Skeletal muscle satellite cell (primary cell): ENCODE data around the gene LYSMD3.

Experiments
- H3K27me3 ChIP-seq: 2 replicates; pipeline ENCODE4 v1.7.0; 2013; ENCODE audit warnings: low read length; ENCODE audit not compliant: control insufficient read depth, insufficient read depth
- H3K36me3 ChIP-seq: 2 replicates; pipeline ENCODE4 v1.7.0; 2013; ENCODE audit warnings: mild to moderate bottlenecking, control low read depth, low read length; ENCODE audit not compliant: insufficient read depth
- H3K4me1 ChIP-seq: 2 replicates; pipeline ENCODE4 v1.7.0; 2013; ENCODE audit warnings: low read length; ENCODE audit not compliant: control insufficient read depth, insufficient read depth
- H3K4me2 ChIP-seq: 2 replicates; pipeline ENCODE4 v1.7.0; 2013; ENCODE audit warnings: mild to moderate bottlenecking, low read length
- H3K4me3 ChIP-seq: 2 replicates; pipeline ENCODE4 v1.7.0; 2013; ENCODE audit warnings: low read length
- H3K9ac ChIP-seq: 2 replicates; pipeline ENCODE4 v1.7.0; 2013; ENCODE audit warnings: mild to moderate bottlenecking, low read depth, low read length, moderate library complexity
- H3K9me3 ChIP-seq: replicated peaks from 2 replicates; pipeline ENCODE4 v1.7.0; 2013; ENCODE audit warnings: mild to moderate bottlenecking, control low read depth, low read length

LYSMD3 gene

DNA sequence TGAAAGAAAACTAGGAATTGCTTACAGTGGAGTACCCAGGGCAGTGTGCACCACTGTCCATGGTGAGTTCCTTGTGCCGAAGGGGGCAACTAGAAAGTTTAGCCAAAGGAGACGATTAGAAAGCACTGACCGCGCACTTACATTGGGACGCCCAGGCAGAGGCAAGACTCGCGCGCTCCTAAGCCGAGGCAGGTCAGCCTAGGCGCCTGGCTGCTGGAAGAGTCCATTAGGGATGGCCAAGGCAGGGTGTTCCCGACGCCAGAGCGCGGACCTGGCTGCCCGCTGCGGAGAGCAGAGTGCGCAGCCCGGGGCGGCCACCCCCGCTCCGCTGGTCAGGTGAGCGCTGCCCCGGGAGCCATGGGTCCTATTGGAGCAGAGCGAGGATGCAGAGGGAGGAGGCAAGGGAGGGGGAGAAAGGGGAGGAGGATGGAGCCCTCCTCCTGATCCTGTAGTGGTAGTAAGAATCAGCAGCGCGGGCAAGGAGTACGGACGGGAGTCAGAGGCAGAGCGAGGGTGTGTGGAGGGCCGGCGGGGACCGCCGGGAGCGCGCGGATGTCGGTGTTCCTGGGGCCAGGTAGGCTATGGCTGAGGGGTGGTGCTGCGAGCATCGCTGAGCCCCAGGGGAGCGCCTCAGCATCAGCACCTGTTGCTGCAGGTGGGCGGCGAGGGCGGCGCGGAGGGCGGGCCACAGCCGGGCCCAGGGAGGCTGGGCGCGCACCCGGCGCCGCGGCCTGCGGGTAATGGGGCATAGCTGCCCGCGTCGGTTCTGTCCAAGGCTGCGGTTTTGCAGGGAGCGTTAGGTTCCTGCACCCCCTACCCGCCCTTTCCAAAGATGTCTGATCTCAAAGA is 29.2 kb upstream of the LYSMD3 start, which contains the start of gene ADGRV1:
Gene ADGRV1, plus strand, starts transcription at position 454 of the 849 bp plus-strand sequence. Its CDS starts 99 bp downstream, at position 553.
- Histone ChIP-seq H3K9me3 (no peaks in the 10 kb centered on the region), H3K4me2 (peak within 1 kb of the TSS; percentile 77), H3K9ac (no peak within 1 kb of the TSS), H3K36me3 (no peaks in the 10 kb centered on the region), H3K27me3 (peaks cover 87% of the 10 kb centered on the region), H3K4me1 (peaks cover 9% of the 10 kb centered on the region), H3K4me3 (peak within 1 kb of the TSS; percentile 51)

- peaks cover 90% of the 10 kb centered on the region for H3K27me3 ChIP-seq
- no peak overlapping the region for H3K4me3 ChIP-seq
- H3K4me1 ChIP-seq: peaks cover 9% of the 10 kb centered on the region
- H3K4me2 ChIP-seq: peak overlapping the region; percentile 77
- H3K36me3 ChIP-seq: no peaks in the 10 kb centered on the region
- H3K9me3 ChIP-seq: no peaks in the 10 kb centered on the region
- no peak overlapping the region for H3K9ac ChIP-seq
Measured at GRCh38 chr5:90557871-90558270, 28.5 kb upstream of the LYSMD3 start.

GRCh38 chr5:90557391-90557790 is 28.0 kb upstream of the LYSMD3 start:
- Histone ChIP-seq H3K9ac (no peak overlapping the region), H3K27me3 (peaks cover 90% of the 10 kb centered on the region), H3K9me3 (no peaks in the 10 kb centered on the region), H3K36me3 (no peaks in the 10 kb centered on the region), H3K4me1 (peaks cover 9% of the 10 kb centered on the region), H3K4me2 (no peak overlapping the region), H3K4me3 (no peak overlapping the region)

DNA sequence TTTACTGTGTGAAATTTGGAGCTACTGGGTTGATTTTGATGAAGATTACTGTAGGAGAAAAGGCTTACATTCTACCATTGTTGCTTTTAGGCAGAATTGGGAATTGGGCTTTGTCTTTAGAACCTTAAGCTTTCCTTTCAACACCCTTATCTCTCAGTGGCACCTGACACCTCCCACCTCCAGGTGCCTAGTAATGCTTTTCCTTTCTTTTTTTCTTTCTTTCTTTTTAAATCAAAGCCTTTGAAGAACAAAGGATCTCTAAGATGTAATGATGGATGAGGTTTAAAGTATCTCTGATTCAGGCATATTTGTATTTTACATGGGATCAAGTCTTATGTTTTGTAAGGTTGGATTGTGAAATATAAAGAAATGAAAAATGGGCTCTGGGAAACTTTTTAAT is 26.3 kb upstream of the LYSMD3 start:
- Histone ChIP-seq H3K4me2 (no peak overlapping the region), H3K36me3 (no peaks in the 10 kb centered on the region), H3K4me3 (no peak overlapping the region), H3K4me1 (peaks cover 9% of the 10 kb centered on the region), H3K27me3 (peaks cover 80% of the 10 kb centered on the region), H3K9ac (no peak overlapping the region), H3K9me3 (no peaks in the 10 kb centered on the region)

- H3K4me1 ChIP-seq: peaks cover 9% of the 10 kb centered on the region
- peaks cover 78% of the 10 kb centered on the region for H3K27me3 ChIP-seq
- no peak overlapping the region for H3K4me2 ChIP-seq
- H3K4me3 ChIP-seq: no peak overlapping the region
- no peaks in the 10 kb centered on the region for H3K36me3 ChIP-seq
- no peaks in the 10 kb centered on the region for H3K9me3 ChIP-seq
- no peak overlapping the region for H3K9ac ChIP-seq
Measured at GRCh38 chr5:90554358-90555006, 25.1 kb upstream of the LYSMD3 start.

- Histone ChIP-seq H3K9me3 (no peaks in the 10 kb centered on the region), H3K4me1 (peaks cover 6% of the 10 kb centered on the region), H3K4me3 (no peak overlapping the region), H3K4me2 (no peak overlapping the region), H3K9ac (no peak overlapping the region), H3K36me3 (no peaks in the 10 kb centered on the region), H3K27me3 (peaks cover 70% of the 10 kb centered on the region)
Measured at GRCh38 chr5:90553711-90554110, 24.3 kb upstream of the LYSMD3 start.

DNA sequence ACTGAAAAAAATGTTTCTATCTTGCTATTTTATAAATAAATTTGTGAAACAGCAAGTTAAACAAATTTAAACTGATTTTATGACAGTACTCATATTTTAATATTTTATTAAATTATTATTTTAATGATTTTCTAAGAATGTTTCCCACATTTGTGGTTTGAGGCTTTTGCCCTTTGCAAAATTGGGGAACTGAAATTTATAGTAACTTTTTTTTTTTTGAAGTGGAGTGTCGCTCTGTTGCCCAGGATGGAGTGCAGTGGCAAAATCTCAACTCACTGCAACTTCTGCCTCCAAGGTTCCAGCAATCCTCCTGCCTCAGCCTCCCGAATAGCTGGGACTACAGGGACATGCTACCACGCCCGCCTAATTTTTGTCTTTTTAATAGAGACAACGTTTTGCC is 22.0 kb upstream of the LYSMD3 start:
- no peaks in the 10 kb centered on the region for H3K9me3 ChIP-seq
- no peaks in the 10 kb centered on the region for H3K4me1 ChIP-seq
- H3K9ac ChIP-seq: no peak overlapping the region
- H3K4me3 ChIP-seq: no peak overlapping the region
- H3K4me2 ChIP-seq: no peak overlapping the region
- H3K27me3 ChIP-seq: peaks cover 61% of the 10 kb centered on the region
- no peaks in the 10 kb centered on the region for H3K36me3 ChIP-seq

DNA sequence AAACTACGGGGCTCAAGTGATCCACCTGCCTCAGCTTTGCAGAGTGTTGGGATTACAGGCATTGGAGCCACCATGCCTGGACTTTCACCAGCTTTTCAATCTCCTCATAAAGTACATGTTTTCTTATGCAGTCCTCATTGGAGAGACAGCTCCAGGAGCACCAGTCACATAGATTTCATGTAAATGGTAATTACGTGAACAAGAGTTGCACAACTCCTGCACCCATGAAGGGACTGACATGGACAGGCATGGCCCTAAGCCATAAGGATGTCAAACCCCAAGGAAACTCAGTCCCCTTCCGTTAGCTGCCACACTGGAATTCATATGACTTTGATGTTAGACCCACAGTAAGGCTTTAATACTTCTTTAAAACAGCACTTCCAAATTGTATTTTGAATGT is 21.6 kb upstream of the LYSMD3 start:
- H3K27me3 ChIP-seq: peaks cover 57% of the 10 kb centered on the region
- H3K4me1 ChIP-seq: no peaks in the 10 kb centered on the region
- no peaks in the 10 kb centered on the region for H3K9me3 ChIP-seq
- no peak overlapping the region for H3K4me2 ChIP-seq
- H3K9ac ChIP-seq: no peak overlapping the region
- no peaks in the 10 kb centered on the region for H3K36me3 ChIP-seq
- H3K4me3 ChIP-seq: no peak overlapping the region

- peaks cover 56% of the 10 kb centered on the region for H3K27me3 ChIP-seq
- H3K9ac ChIP-seq: no peak overlapping the region
- no peaks in the 10 kb centered on the region for H3K4me1 ChIP-seq
- H3K4me3 ChIP-seq: no peak overlapping the region
- no peaks in the 10 kb centered on the region for H3K36me3 ChIP-seq
- no peaks in the 10 kb centered on the region for H3K9me3 ChIP-seq
- no peak overlapping the region for H3K4me2 ChIP-seq
Measured at GRCh38 chr5:90549729-90550275, 20.4 kb upstream of the LYSMD3 start.

DNA sequence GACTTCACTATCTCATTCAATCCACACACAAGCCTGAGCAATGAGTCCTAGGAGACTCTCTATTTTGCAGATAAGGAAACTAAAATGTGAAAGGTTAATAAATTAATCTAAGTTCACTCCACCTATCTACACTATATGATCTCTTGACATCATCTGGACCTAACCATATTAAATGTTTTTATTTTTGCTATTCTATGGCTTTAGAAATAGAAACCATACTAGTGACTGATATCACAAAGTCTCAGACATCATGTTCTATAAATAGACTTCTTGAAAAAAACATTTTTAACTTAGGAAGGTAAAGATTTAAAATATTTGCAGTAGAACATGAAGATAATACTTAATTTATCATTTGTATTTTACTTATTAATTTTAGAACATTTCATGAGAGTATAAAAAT is 19.8 kb upstream of the LYSMD3 start:
- no peaks in the 10 kb centered on the region for H3K9me3 ChIP-seq
- no peak overlapping the region for H3K9ac ChIP-seq
- no peaks in the 10 kb centered on the region for H3K36me3 ChIP-seq
- H3K4me1 ChIP-seq: no peaks in the 10 kb centered on the region
- peaks cover 56% of the 10 kb centered on the region for H3K27me3 ChIP-seq
- no peak overlapping the region for H3K4me2 ChIP-seq
- no peak overlapping the region for H3K4me3 ChIP-seq

- Histone ChIP-seq H3K9me3 (no peaks in the 10 kb centered on the region), H3K4me2 (no peak overlapping the region), H3K4me3 (no peak overlapping the region), H3K9ac (no peak overlapping the region), H3K36me3 (no peaks in the 10 kb centered on the region), H3K27me3 (peaks cover 49% of the 10 kb centered on the region), H3K4me1 (no peaks in the 10 kb centered on the region)
Measured at GRCh38 chr5:90548069-90548593, 18.7 kb upstream of the LYSMD3 start.
